Measurements from ENCODE around the gene ST3GAL4. TPM values are rescaled to one million over a fixed set of nuclear protein-coding genes. Genes with fewer than 3 reads are reported as not detected.

Gene ST3GAL4
- total and polyA plus RNA-seq, 2 of the 8 experiments (the other 6 are each of a cell fraction or from before 2014, with no cell fraction given) = 15.6 to 20.0 TPM

DNA sequence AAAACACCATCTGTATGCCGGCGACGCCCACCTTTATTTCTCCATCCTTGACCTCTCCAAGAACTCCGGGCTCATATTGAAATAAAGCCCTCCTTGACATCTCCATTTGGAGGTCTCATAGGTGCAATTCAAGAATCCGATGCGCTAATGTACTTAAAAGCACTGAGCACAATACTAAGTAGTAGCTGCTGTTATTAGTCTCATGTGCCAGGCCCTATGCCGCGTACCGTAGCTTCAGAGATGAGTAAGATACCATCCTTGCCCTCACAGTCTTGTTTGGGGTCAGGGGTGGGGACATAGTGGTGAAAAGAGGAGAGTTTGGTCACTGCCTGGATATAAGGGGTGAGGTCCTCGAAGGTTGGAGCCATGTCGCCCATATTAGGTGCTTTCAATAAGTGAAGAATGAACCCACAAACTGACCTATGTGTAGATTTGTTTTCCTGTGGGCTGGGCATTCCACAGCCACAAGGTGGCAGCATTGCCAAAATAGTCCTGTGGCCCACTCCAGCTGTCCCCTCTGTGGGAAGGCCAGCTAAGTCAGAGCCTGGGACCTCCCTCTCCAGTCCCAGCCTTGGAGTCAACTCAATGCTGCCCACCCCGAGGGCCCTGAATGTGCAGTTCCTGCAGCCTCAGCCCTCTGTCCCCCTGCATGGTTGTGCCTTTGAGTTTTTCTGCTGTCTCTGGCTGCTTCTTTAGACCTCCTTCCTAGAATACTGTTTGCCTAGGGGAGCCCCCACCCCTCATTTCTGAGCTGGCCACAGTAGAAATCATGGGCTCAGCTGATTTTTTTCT lies 45.1 kb upstream of the ST3GAL4 start (continued):
- TF ChIP-seq, protein P1, sequence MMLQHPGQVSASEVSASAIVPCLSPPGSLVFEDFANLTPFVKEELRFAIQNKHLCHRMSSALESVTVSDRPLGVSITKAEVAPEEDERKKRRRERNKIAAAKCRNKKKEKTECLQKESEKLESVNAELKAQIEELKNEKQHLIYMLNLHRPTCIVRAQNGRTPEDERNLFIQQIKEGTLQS (IDR thresholded peaks at IDR 0.05; ENCODE audit: insufficient read depth, low read depth, low read length) = no peak
- TF ChIP-seq SUZ12 (IDR thresholded peaks at IDR 0.05; ENCODE audit: low read length) = no peak
- TF ChIP-seq JUND (IDR thresholded peaks at IDR 0.05; ENCODE audit: low read length) = 0 out of 2 replicates have a peak, but pooled peaks have one; percentile 11
- TF ChIP-seq TEAD4 (IDR thresholded peaks at IDR 0.05; ENCODE audit: low read depth, low read length) = 0 out of 2 replicates have a peak, but pooled peaks have one; percentile 8
- TF ChIP-seq SP1 (IDR thresholded peaks at IDR 0.05; ENCODE audit: low read depth, low read length) = no peak
- no peak for TF ChIP-seq KDM4A (IDR thresholded peaks at IDR 0.05; ENCODE audit: low read depth, low read length, severe bottlenecking)
- TF ChIP-seq, protein P2, sequence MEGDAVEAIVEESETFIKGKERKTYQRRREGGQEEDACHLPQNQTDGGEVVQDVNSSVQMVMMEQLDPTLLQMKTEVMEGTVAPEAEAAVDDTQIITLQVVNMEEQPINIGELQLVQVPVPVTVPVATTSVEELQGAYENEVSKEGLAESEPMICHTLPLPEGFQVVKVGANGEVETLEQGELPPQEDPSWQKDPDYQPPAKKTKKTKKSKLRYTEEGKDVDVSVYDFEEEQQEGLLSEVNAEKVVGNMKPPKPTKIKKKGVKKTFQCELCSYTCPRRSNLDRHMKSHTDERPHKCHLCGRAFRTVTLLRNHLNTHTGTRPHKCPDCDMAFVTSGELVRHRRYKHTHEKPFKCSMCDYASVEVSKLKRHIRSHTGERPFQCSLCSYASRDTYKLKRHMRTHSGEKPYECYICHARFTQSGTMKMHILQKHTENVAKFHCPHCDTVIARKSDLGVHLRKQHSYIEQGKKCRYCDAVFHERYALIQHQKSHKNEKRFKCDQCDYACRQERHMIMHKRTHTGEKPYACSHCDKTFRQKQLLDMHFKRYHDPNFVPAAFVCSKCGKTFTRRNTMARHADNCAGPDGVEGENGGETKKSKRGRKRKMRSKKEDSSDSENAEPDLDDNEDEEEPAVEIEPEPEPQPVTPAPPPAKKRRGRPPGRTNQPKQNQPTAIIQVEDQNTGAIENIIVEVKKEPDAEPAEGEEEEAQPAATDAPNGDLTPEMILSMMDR (IDR thresholded peaks at IDR 0.05; ENCODE audit: control extremely low read depth in 1 of 3, insufficient read depth in 1 of 3, low read depth in 1 of 3, low read length in 3 of 3) = peak; percentile 78 to 88 (median 85)
- TF ChIP-seq, protein P3, sequence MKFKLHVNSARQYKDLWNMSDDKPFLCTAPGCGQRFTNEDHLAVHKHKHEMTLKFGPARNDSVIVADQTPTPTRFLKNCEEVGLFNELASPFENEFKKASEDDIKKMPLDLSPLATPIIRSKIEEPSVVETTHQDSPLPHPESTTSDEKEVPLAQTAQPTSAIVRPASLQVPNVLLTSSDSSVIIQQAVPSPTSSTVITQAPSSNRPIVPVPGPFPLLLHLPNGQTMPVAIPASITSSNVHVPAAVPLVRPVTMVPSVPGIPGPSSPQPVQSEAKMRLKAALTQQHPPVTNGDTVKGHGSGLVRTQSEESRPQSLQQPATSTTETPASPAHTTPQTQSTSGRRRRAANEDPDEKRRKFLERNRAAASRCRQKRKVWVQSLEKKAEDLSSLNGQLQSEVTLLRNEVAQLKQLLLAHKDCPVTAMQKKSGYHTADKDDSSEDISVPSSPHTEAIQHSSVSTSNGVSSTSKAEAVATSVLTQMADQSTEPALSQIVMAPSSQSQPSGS (IDR thresholded peaks at IDR 0.05; ENCODE audit: low read length) = no peak
- TF ChIP-seq BACH1 (IDR thresholded peaks at IDR 0.05; ENCODE audit: low read length) = peak; percentile 74
- TF ChIP-seq CHD1 (IDR thresholded peaks at IDR 0.05; ENCODE audit: low read depth, low read length) = no peak
- TF ChIP-seq ZNF274 (IDR thresholded peaks at IDR 0.05; ENCODE audit: borderline replicate concordance, extremely low read depth, low read length) = no peak
- no peak for TF ChIP-seq POLR2A (IDR thresholded peaks at IDR 0.05; ENCODE audit: control extremely low read depth in 1 of 2, low read depth in 2 of 2, low read length in 2 of 2)
- no peak for TF ChIP-seq GTF2F1 (IDR thresholded peaks at IDR 0.05; ENCODE audit: borderline replicate concordance, low read depth, low read length)
- no peak for TF ChIP-seq SP4 (IDR thresholded peaks at IDR 0.05; ENCODE audit: low read length)
